K562 (cell line): ENCODE results near the gene SERPINA10. TPM values are rescaled to one million over a fixed set of nuclear protein-coding genes. Genes with fewer than 3 reads are reported as not detected.

Source experiments
- ATAC-seq: fragments of 200-7000 bp; cut with Tn5 transposase; 3 replicates; pipeline ENCODE4 v1.9.1; 2020; ENCODE audit warnings: moderate library complexity
- BruUV-seq: library from RNA; stranded (reverse); fragments of 400-500 nt; replicated peaks from 2 replicates; lab custom pipeline; 2021; lab: Mats Ljungman, UMichigan
- CTCF ChIA-PET: fragments of 300-600 bp; formaldehyde crosslinking; extraction: SDS; loops from one replicate; lab custom pipeline; 2021; ENCODE audit warnings: low intra/inter-chr PET ratio; lab: Yijun Ruan, JAX
- POLR2A ChIA-PET: fragments of 300-600, 350-650 bp; sonication (Branson Sonifier 250); formaldehyde crosslinking; extraction: SDS; loops from one replicate; lab custom pipeline; 2021; ENCODE audit warnings: antibody characterized with exemption, inconsistent platforms; lab: Yijun Ruan, JAX
- DNase-seq, 4 experiments: peaks; one replicate each; pipeline versions ENCODE4 v3.0.0 to v3.0.0-alpha.2; 2011 to 2018; ENCODE audit warnings: low spot score in 3 of 4, mixed read lengths in 3 of 4; ENCODE audit errors: extremely low read depth in 1 of 4
- FAIRE-seq: peaks from 2 replicates; lab custom pipeline; 2011; peaks lifted over from hg19 to GRCh38; lab: Jason Lieb, UNC
- H2AFZ ChIP-seq: 2 replicates; pipeline ENCODE4 v1.6.0; 2011; ENCODE audit warnings: low read depth, low read length, control low read depth, inconsistent platforms
- H3K27ac ChIP-seq: fragments of 200-600 bp; 3 replicates; pipeline ENCODE4 v1.8.0; 2011; ENCODE audit warnings: low read depth, mild to moderate bottlenecking, control low read depth, inconsistent platforms, low read length, moderate library complexity, mixed read lengths; ENCODE audit errors: extremely low read depth
- H3K27me3 ChIP-seq, 2 experiments: fragments of 300-600 bp in 1 of 2; 2 replicates in 1 of 2; 3 replicates in 1 of 2; pipeline versions ENCODE4 v1.6.0 to v1.8.0; 2011; ENCODE audit warnings: inconsistent platforms in 2 of 2, low read length in 2 of 2, mild to moderate bottlenecking in 1 of 2, mixed read lengths in 1 of 2, moderate library complexity in 1 of 2; ENCODE audit not compliant: control insufficient read depth in 2 of 2, insufficient read depth in 2 of 2
- H3K36me3 ChIP-seq: fragments of 300-600 bp; 3 replicates; pipeline ENCODE4 v1.8.0; 2011; ENCODE audit warnings: mild to moderate bottlenecking, low read length, inconsistent platforms; ENCODE audit not compliant: control insufficient read depth, insufficient read depth
- H3K4me1 ChIP-seq, 2 experiments: fragments of 200-600 bp in 1 of 2; replicated peaks in 1 of 2; 2 replicates in 1 of 2; 3 replicates in 1 of 2; pipeline versions ENCODE4 v1.5.1 to v1.8.0; 2011; ENCODE audit warnings: inconsistent platforms in 2 of 2, low read length in 2 of 2, mild to moderate bottlenecking in 1 of 2, mixed read lengths in 1 of 2, moderate library complexity in 1 of 2; ENCODE audit not compliant: control insufficient read depth in 2 of 2, insufficient read depth in 2 of 2
- H3K4me2 ChIP-seq: 2 replicates; pipeline ENCODE4 v1.6.1; 2011; ENCODE audit warnings: low read length, control low read depth, inconsistent platforms, mixed read lengths; ENCODE audit not compliant: insufficient read depth
- H3K4me3 ChIP-seq: fragments of 200-600 bp; sonication (generic), shearing (Covaris generic); 2 replicates; pipeline ENCODE4 v1.5.1; 2016; ENCODE audit warnings: control low read depth, inconsistent platforms
- H3K79me2 ChIP-seq: fragments of 200-600 bp; 3 replicates; pipeline ENCODE4 v1.8.0; 2011; ENCODE audit warnings: low read length, inconsistent platforms; ENCODE audit not compliant: control insufficient read depth, insufficient read depth
- H3K9ac ChIP-seq, 2 experiments: 2 replicates each; pipeline versions ENCODE4 v1.6.0 to v1.6.1; 2011; ENCODE audit warnings: low read depth in 2 of 2, low read length in 2 of 2, control low read depth in 1 of 2, inconsistent platforms in 1 of 2, mild to moderate bottlenecking in 1 of 2, mixed read lengths in 1 of 2; ENCODE audit not compliant: insufficient read depth in 1 of 2
- H3K9me1 ChIP-seq: one replicate; pipeline ENCODE4 v1.6.0; 2011; ENCODE audit warnings: inconsistent platforms, mild to moderate bottlenecking, low read length, moderate library complexity; ENCODE audit not compliant: control insufficient read depth, insufficient read depth
- H3K9me3 ChIP-seq: replicated peaks from 2 replicates; pipeline ENCODE4 v1.5.1; 2011; ENCODE audit warnings: low read depth, low read length, inconsistent platforms; ENCODE audit not compliant: control insufficient read depth, insufficient read depth
- H4K20me1 ChIP-seq: replicated peaks from 2 replicates; pipeline ENCODE4 v1.6.1; 2011; ENCODE audit warnings: low read length, inconsistent platforms, mixed read lengths; ENCODE audit not compliant: control insufficient read depth, insufficient read depth
- CEBPB ChIP-seq: fragments of 450-650 bp; IDR thresholded peaks from 2 replicates; pipeline ENCODE4 v1.6.1; 2016; ENCODE audit warnings: missing genetic modification characterization, missing compliant biosample characterization
- CHD4 ChIP-seq: fragments of 200-600 bp; sonication (generic); IDR thresholded peaks from 3 replicates; pipeline ENCODE4 v1.6.1; 2012; ENCODE audit warnings: low read depth, mild to moderate bottlenecking, mixed read lengths, low read length, inconsistent platforms; ENCODE audit not compliant: insufficient read depth, insufficient replicate concordance, poor library complexity, severe bottlenecking
- COPS2 ChIP-seq: fragments of 450-650 bp; conservative IDR thresholded peaks from 2 replicates; pipeline ENCODE4 v1.6.1; 2016; ENCODE audit warnings: mild to moderate bottlenecking, moderate library complexity
- CREM ChIP-seq: IDR thresholded peaks from 2 replicates; pipeline ENCODE4 v1.6.1; 2014; ENCODE audit warnings: antibody characterized with exemption, low read depth
- ETV5 ChIP-seq: sonication (generic); formaldehyde crosslinking; IDR thresholded peaks from 2 replicates; pipeline ENCODE4 v1.4.0; 2020; ENCODE audit warnings: low read depth, mild to moderate bottlenecking, missing genetic modification reagents
- HLTF ChIP-seq: fragments of 450-650 bp; IDR thresholded peaks from 2 replicates; pipeline ENCODE4 v1.6.1; 2016
- HNRNPUL1 ChIP-seq: fragments of 200-400 bp; formaldehyde crosslinking; IDR thresholded peaks from 2 replicates; pipeline ENCODE4 v1.6.1; 2017; ENCODE audit warnings: low read length
- LARP7 ChIP-seq: fragments of 450-650 bp; IDR thresholded peaks from 2 replicates; pipeline ENCODE4 v1.6.1; 2016
- RBFOX2 ChIP-seq: fragments of 200-400 bp; formaldehyde crosslinking; IDR thresholded peaks from 2 replicates; pipeline ENCODE4 v1.6.1; 2017; ENCODE audit warnings: low read depth, mild to moderate bottlenecking, low read length, moderate library complexity
- RFX5 ChIP-seq: IDR thresholded peaks from 2 replicates; pipeline ENCODE4 v1.6.1; 2011; ENCODE audit warnings: low read depth, mild to moderate bottlenecking, improper control_type of control experiment, low read length
- SREBF1 ChIP-seq: fragments of 150-350 bp; IDR thresholded peaks from 2 replicates; pipeline ENCODE4 v1.6.1; 2014; ENCODE audit warnings: antibody characterized with exemption, low read depth, low read length, borderline replicate concordance
- ZNF232 ChIP-seq: sonication (generic); formaldehyde crosslinking; IDR thresholded peaks from 2 replicates; pipeline ENCODE4 v1.8.0; 2022; ENCODE audit warnings: mild to moderate bottlenecking, missing genetic modification reagents
- ZNF384 ChIP-seq: IDR thresholded peaks from 2 replicates; pipeline ENCODE4 v1.6.1; 2012; ENCODE audit warnings: low read depth, low read length, improper control_type of control experiment
- ZNF57 ChIP-seq: fragments of 450-650 bp; formaldehyde crosslinking; IDR thresholded peaks from 2 replicates; pipeline ENCODE4 v1.4.0; 2020; ENCODE audit warnings: mild to moderate bottlenecking, moderate library complexity
- ZNF780A ChIP-seq: fragments of 250-450 bp; sonication (Bioruptor Pico); IDR thresholded peaks from 2 replicates; pipeline ENCODE4 v1.5.0; 2021; ENCODE audit warnings: mild to moderate bottlenecking
- WGBS: fragments of 100-300 bp; shearing (Covaris generic); methylation state at CpG from one replicate; pipeline ENCODE4 v1.1.6; 2016; ENCODE audit warnings: low coverage, mixed read lengths; ENCODE audit not compliant: insufficient coverage; ENCODE audit errors: missing lambda C conversion rate; 5-methylcytosine and 5-hydroxymethylcytosine counted together
- in situ Hi-C: fragments of 300-500 bp; cut with MboI; formaldehyde crosslinking; loops from 4 replicates; pipeline ENCODE4 v1.15.0; 2018; ENCODE audit warnings: inconsistent platforms, mixed read lengths
- intact Hi-C: fragments of 100-400 bp; cut with micrococcal nuclease; formaldehyde crosslinking; loops from 2 replicates; pipeline ENCODE4 v1.14.2; 2022
- polyA plus RNA-seq, 8 experiments: library from polyadenylated mRNA; depleted of rRNA in 4 of 8; stranded (reverse) in 5 of 8; unstranded in 3 of 8; fragments of >200 nt; fragmentation: Nextera tagmentation in 2 of 8; fragmentation: Illumina TruSeq in 1 of 8; extraction: Ambion mirVana in 2 of 8; extraction: Trizol in 1 of 8; gene quantifications; 2 replicates each; pipeline versions ENCODE4 v1.2.1 to v1.2.3, GENCODE V29; 2011 to 2014; ENCODE audit warnings: inconsistent platforms in 1 of 8, missing spikeins in 1 of 8
- total RNA-seq, 7 experiments: library from RNA; depleted of rRNA in 6 of 7; stranded (reverse); fragments of >200 nt in 6 of 7; fragmentation: Illumina TruSeq in 2 of 7; extraction: Trizol in 2 of 7; gene quantifications; 2 replicates each; pipeline versions ENCODE4 v1.2.1 to v1.2.3, GENCODE V29; 2011 to 2021; ENCODE audit warnings: low replicate concordance in 1 of 7
- TF ChIP-seq, protein P1 (sequence below), 2 experiments: fragments of 450-650 bp; IDR thresholded peaks; 2 replicates each; pipeline ENCODE4 v1.6.1; 2018; ENCODE audit warnings: mild to moderate bottlenecking in 2 of 2, low read depth in 1 of 2; ENCODE audit not compliant: partially characterized antibody in 2 of 2
- TF ChIP-seq, protein P2 (sequence below): fragments of 250-450 bp; sonication (Bioruptor Pico); IDR thresholded peaks from 2 replicates; pipeline ENCODE4 v1.8.0; 2022; ENCODE audit warnings: moderate library complexity, mild to moderate bottlenecking, inconsistent platforms
- TF ChIP-seq, protein P3 (sequence below): fragments of 450-650 bp; conservative IDR thresholded peaks from 2 replicates; pipeline ENCODE4 v1.6.1; 2016; ENCODE audit warnings: missing genetic modification characterization, low read depth, mild to moderate bottlenecking, missing compliant biosample characterization, moderate library complexity
- TF ChIP-seq, protein P4 (sequence below): fragments of 250-450 bp; sonication (Bioruptor Pico); IDR thresholded peaks from 2 replicates; pipeline ENCODE4 v1.8.0; 2021; ENCODE audit warnings: moderate library complexity, mild to moderate bottlenecking, inconsistent platforms

The SERPINA10 gene
- total and polyA plus RNA-seq, 9 of the 15 experiments (the other 6 are each of a cell fraction or from before 2014, with no cell fraction given), result not detected

GRCh38 chr14:94269156-94269555, 23.9 kb downstream of the SERPINA10 start:
- intact Hi-C loops, result no loop called here
- TF ChIP-seq, protein P1, sequence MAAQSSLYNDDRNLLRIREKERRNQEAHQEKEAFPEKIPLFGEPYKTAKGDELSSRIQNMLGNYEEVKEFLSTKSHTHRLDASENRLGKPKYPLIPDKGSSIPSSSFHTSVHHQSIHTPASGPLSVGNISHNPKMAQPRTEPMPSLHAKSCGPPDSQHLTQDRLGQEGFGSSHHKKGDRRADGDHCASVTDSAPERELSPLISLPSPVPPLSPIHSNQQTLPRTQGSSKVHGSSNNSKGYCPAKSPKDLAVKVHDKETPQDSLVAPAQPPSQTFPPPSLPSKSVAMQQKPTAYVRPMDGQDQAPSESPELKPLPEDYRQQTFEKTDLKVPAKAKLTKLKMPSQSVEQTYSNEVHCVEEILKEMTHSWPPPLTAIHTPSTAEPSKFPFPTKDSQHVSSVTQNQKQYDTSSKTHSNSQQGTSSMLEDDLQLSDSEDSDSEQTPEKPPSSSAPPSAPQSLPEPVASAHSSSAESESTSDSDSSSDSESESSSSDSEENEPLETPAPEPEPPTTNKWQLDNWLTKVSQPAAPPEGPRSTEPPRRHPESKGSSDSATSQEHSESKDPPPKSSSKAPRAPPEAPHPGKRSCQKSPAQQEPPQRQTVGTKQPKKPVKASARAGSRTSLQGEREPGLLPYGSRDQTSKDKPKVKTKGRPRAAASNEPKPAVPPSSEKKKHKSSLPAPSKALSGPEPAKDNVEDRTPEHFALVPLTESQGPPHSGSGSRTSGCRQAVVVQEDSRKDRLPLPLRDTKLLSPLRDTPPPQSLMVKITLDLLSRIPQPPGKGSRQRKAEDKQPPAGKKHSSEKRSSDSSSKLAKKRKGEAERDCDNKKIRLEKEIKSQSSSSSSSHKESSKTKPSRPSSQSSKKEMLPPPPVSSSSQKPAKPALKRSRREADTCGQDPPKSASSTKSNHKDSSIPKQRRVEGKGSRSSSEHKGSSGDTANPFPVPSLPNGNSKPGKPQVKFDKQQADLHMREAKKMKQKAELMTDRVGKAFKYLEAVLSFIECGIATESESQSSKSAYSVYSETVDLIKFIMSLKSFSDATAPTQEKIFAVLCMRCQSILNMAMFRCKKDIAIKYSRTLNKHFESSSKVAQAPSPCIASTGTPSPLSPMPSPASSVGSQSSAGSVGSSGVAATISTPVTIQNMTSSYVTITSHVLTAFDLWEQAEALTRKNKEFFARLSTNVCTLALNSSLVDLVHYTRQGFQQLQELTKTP (IDR thresholded peaks at IDR 0.05; ENCODE audit: low read depth in 1 of 2, partially characterized antibody in 2 of 2), result no peak
- TF ChIP-seq ZNF232 (CRISPR knock-in tag) (no peak), ZNF384 (no peak), CHD4 (no peak), RBFOX2 (no peak), RFX5 (no peak), LARP7 (no peak), CREM (no peak), CEBPB (tag) (no peak), ZNF57 (CRISPR knock-in tag) (no peak), ETV5 (CRISPR knock-in tag) (no peak), HNRNPUL1 (no peak), SREBF1 (no peak), ZNF780A (no peak), COPS2 (no peak), HLTF (no peak)
- TF ChIP-seq, protein P2, sequence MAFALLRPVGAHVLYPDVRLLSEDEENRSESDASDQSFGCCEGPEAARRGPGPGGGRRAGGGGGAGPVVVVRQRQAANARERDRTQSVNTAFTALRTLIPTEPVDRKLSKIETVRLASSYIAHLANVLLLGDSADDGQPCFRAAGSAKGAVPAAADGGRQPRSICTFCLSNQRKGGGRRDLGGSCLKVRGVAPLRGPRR (CRISPR knock-in tag), result no peak
- TF ChIP-seq, protein P3, sequence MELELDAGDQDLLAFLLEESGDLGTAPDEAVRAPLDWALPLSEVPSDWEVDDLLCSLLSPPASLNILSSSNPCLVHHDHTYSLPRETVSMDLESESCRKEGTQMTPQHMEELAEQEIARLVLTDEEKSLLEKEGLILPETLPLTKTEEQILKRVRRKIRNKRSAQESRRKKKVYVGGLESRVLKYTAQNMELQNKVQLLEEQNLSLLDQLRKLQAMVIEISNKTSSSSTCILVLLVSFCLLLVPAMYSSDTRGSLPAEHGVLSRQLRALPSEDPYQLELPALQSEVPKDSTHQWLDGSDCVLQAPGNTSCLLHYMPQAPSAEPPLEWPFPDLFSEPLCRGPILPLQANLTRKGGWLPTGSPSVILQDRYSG (tag), result no peak
- TF ChIP-seq, protein P4, sequence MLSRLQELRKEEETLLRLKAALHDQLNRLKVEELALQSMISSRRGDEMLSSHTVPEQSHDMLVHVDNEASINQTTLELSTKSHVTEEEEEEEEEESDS, result no peak
- H2AFZ ChIP-seq, result no peak overlapping the region
- ChIA-PET CTCF (no interaction called here), POLR2A (interaction anchor here (0.7 kb wide), 1 partner anchor 8 kb away, joined by 3 read pairs; no protein-coding TSS in a partner anchor)
- H3K9ac ChIP-seq, result no peak overlapping the region
- H3K4me1 ChIP-seq, result no peaks in the 10 kb centered on the region
- H3K36me3 ChIP-seq, result no peaks in the 10 kb centered on the region
- 0% methylated on average over 3 of the region's 10 CpGs for WGBS
- no peak overlapping the region for H3K4me3 ChIP-seq
- no peak overlapping the region for H3K27ac ChIP-seq
- no peaks in the 10 kb centered on the region for H3K9me1 ChIP-seq
- ATAC-seq, result no peak
- H3K9me3 ChIP-seq, result no peaks in the 10 kb centered on the region
- no peaks in the 10 kb centered on the region for H4K20me1 ChIP-seq
- in situ Hi-C loops, result no loop called here
- no peak overlapping the region for H3K4me2 ChIP-seq
- no peaks in the 10 kb centered on the region for H3K79me2 ChIP-seq
- no peak for FAIRE-seq
- no peak for DNase-seq
- BruUV-seq, result no TSS peak
- H3K27me3 ChIP-seq, result no peaks in the 10 kb centered on the region
